ENCODE results near the gene EIF5B.

EIF5B gene

DNA sequence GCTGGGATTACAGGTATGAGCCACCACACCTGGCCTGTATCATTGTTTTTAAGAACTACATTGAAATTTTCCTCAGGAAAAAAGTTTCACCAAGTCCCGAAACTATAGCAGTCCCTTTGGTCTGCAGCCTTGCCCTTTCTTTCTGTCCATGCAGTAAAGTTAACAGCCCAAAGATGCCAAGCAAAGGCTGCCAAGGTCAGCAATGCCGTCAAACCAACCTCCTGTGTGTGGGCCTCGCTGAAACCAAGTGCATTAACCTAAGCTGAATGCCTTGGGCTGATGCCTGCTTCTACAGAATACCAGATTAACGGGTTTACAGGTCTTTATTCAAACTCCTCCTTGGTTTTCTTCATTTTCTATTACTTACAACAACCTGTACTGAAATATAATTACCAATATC lies 73.1 kb downstream of the EIF5B start:
- no peak overlapping the region for H3K4me3 ChIP-seq (ENCODE audit: insufficient read length, low read depth)
- no peaks in the 10 kb centered on the region for H3K4me1 ChIP-seq (ENCODE audit: insufficient read depth, insufficient read length)
- DNase-seq (ENCODE audit: low read depth, low spot score), result no peak
- H3K36me3 ChIP-seq (ENCODE audit: insufficient read depth, insufficient read length, low read length), result peaks cover 75% of the 10 kb centered on the region
- no peak overlapping the region for H3K9ac ChIP-seq (ENCODE audit: insufficient read length, low read depth)
- no peaks in the 10 kb centered on the region for H3K9me3 ChIP-seq (ENCODE audit: insufficient read depth, low read length)
- no peaks in the 10 kb centered on the region for H3K27me3 ChIP-seq (ENCODE audit: insufficient read depth, insufficient read length)
- TF ChIP-seq ZNF274 (IDR thresholded peaks at IDR 0.05; ENCODE audit: low read depth, low read length) (no peak), SUZ12 (IDR thresholded peaks at IDR 0.05; ENCODE audit: extremely low read depth, insufficient read depth, insufficient read length) (no peak), YY1 (IDR thresholded peaks at IDR 0.05; ENCODE audit: insufficient read depth, insufficient read length) (no peak)

DNA sequence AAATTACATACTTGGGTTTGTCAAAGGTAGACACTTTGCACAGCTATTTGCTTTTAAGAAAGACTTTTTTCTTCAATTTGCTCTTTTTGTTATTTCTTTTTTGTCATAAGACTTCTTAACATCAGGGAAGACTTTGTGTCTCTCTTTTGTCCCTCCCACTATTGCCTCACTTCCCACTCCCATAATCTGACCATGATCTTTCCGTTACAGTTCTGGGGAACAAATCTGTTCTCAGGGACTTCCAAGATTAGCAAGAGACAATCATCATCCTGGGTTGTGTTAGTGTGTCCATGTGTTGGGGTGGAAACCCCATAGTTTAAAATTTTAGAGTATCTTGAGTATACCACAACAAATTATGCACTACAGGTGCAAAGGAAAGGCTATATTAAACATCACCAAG lies 77.4 kb downstream of the EIF5B start:
- no peak for DNase-seq (ENCODE audit: low read depth, low spot score)
- Histone ChIP-seq H3K4me1 (ENCODE audit: insufficient read depth, insufficient read length) (no peaks in the 10 kb centered on the region), H3K4me3 (ENCODE audit: insufficient read length, low read depth) (no peak overlapping the region), H3K27me3 (ENCODE audit: insufficient read depth, insufficient read length) (no peaks in the 10 kb centered on the region), H3K9me3 (ENCODE audit: insufficient read depth, low read length) (no peaks in the 10 kb centered on the region), H3K36me3 (ENCODE audit: insufficient read depth, insufficient read length, low read length) (peaks cover 87% of the 10 kb centered on the region), H3K9ac (ENCODE audit: insufficient read length, low read depth) (no peak overlapping the region)
- TF ChIP-seq SUZ12 (IDR thresholded peaks at IDR 0.05; ENCODE audit: extremely low read depth, insufficient read depth, insufficient read length) (no peak), ZNF274 (IDR thresholded peaks at IDR 0.05; ENCODE audit: low read depth, low read length) (no peak), YY1 (IDR thresholded peaks at IDR 0.05; ENCODE audit: insufficient read depth, insufficient read length) (no peak)

DNA sequence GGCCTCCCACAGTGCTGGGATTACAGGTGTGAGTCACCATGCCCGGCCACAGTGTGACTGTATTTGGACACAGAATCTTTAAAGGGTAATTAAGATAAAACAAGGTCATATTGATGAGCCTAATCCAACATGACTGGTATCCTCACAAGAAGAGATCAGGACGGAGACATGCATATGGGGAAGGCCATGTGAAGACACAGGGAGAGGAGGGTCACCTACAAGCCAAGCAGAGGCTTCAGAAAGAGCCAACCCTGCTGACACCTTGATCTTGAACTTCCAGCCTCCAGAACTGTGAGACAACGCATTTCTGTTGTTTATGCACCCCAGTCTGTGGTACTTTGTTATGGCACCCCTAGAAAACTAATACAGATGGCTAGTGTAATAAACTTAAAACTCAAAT lies 80.2 kb downstream of the EIF5B start:
- no peak for TF ChIP-seq YY1 (IDR thresholded peaks at IDR 0.05; ENCODE audit: insufficient read depth, insufficient read length)
- no peak for TF ChIP-seq SUZ12 (IDR thresholded peaks at IDR 0.05; ENCODE audit: extremely low read depth, insufficient read depth, insufficient read length)
- no peak for TF ChIP-seq ZNF274 (IDR thresholded peaks at IDR 0.05; ENCODE audit: low read depth, low read length)
- DNase-seq (ENCODE audit: low read depth, low spot score), result no peak
- H3K27me3 ChIP-seq (ENCODE audit: insufficient read depth, insufficient read length), result no peaks in the 10 kb centered on the region
- H3K36me3 ChIP-seq (ENCODE audit: insufficient read depth, insufficient read length, low read length), result peaks cover 94% of the 10 kb centered on the region
- H3K4me3 ChIP-seq (ENCODE audit: insufficient read length, low read depth), result no peak overlapping the region
- no peaks in the 10 kb centered on the region for H3K4me1 ChIP-seq (ENCODE audit: insufficient read depth, insufficient read length)
- H3K9me3 ChIP-seq (ENCODE audit: insufficient read depth, low read length), result no peaks in the 10 kb centered on the region
- no peak overlapping the region for H3K9ac ChIP-seq (ENCODE audit: insufficient read length, low read depth)

DNA sequence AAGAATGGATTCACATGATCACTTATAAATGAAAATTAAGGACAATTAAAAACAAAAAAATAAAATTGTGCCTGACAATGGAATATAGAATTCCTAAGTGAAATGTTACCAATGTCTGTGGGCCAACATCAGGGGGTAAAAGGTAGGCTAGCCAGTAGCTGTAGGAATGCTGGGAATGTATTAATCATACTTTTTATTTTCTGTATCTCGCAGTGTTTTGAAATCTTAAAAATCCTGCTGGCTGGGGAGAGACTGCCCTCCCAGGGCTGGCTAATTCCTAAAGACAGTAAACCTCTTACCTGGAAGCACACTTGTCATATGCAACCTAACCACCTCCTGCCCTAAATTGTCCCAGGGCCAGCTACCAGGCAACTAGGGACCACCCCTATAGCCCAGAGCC lies 82.8 kb downstream of the EIF5B start:
- Histone ChIP-seq H3K4me3 (ENCODE audit: insufficient read length, low read depth) (no peak overlapping the region), H3K36me3 (ENCODE audit: insufficient read depth, insufficient read length, low read length) (peaks cover 93% of the 10 kb centered on the region), H3K9me3 (ENCODE audit: insufficient read depth, low read length) (no peaks in the 10 kb centered on the region), H3K27me3 (ENCODE audit: insufficient read depth, insufficient read length) (no peaks in the 10 kb centered on the region), H3K9ac (ENCODE audit: insufficient read length, low read depth) (no peak overlapping the region), H3K4me1 (ENCODE audit: insufficient read depth, insufficient read length) (no peaks in the 10 kb centered on the region)
- TF ChIP-seq YY1 (IDR thresholded peaks at IDR 0.05; ENCODE audit: insufficient read depth, insufficient read length) (no peak), SUZ12 (IDR thresholded peaks at IDR 0.05; ENCODE audit: extremely low read depth, insufficient read depth, insufficient read length) (no peak), ZNF274 (IDR thresholded peaks at IDR 0.05; ENCODE audit: low read depth, low read length) (no peak)
- no peak for DNase-seq (ENCODE audit: low read depth, low spot score)

DNA sequence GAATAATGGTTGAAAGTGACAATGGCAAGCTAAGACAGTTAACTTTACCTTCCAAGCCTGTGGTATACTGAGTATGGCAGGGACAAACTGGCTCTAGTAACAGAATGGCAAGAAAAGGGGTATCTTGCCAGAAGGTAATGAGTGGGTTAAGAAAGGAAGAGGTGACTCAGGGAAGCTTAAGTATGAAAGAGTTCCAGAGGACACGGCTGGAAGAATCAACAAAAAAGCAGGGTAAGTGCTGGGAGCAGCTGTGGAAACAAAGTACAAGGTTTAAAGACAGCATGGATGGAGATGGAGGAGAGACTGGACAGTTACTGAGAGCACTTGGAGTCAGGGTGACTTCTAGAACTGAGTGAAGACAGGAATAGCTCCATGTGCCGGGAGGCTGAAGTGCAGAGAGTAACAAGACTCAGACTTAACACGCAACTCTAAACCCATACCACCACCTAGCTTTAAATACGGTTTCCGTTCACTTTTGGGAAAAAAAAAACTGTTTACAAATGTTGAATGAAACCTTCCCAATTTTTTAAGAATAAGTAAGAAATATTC lies 83.6 kb downstream of the EIF5B start:
- DNase-seq (ENCODE audit: low read depth, low spot score), result no peak

DNA sequence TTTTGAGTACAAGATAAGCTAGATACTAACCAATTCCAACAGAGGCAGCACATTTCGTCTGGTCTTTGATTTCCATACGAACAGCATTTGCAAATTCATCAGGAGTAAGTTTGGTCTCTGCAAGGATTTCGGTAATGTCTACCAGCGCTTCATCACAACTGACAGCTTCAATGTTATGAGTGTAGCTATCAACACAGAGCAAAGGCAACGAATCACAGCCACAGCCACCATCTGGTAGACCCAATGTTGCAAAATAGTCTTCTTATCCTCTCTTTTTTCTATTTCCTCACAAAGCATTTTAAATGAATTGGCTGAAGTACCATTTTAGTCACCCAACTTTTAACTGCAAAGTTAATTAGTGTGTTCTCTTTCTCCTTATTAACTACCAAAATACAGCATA lies 84.3 kb downstream of the EIF5B start:
- no peaks in the 10 kb centered on the region for H3K4me1 ChIP-seq (ENCODE audit: insufficient read depth, insufficient read length)
- H3K27me3 ChIP-seq (ENCODE audit: insufficient read depth, insufficient read length), result no peaks in the 10 kb centered on the region
- H3K36me3 ChIP-seq (ENCODE audit: insufficient read depth, insufficient read length, low read length), result peaks cover 82% of the 10 kb centered on the region
- DNase-seq (ENCODE audit: low read depth, low spot score), result no peak
- no peak overlapping the region for H3K9ac ChIP-seq (ENCODE audit: insufficient read length, low read depth)
- TF ChIP-seq SUZ12 (IDR thresholded peaks at IDR 0.05; ENCODE audit: extremely low read depth, insufficient read depth, insufficient read length), result no peak
- no peak for TF ChIP-seq YY1 (IDR thresholded peaks at IDR 0.05; ENCODE audit: insufficient read depth, insufficient read length)
- no peak for TF ChIP-seq ZNF274 (IDR thresholded peaks at IDR 0.05; ENCODE audit: low read depth, low read length)
- H3K9me3 ChIP-seq (ENCODE audit: insufficient read depth, low read length), result no peaks in the 10 kb centered on the region
- no peak overlapping the region for H3K4me3 ChIP-seq (ENCODE audit: insufficient read length, low read depth)

More for the DNA sequence above, 83.6 kb downstream of the EIF5B start:
- TF ChIP-seq ZNF274 (IDR thresholded peaks at IDR 0.05; ENCODE audit: low read depth, low read length), result no peak
- no peak for TF ChIP-seq YY1 (IDR thresholded peaks at IDR 0.05; ENCODE audit: insufficient read depth, insufficient read length)
- no peak for TF ChIP-seq SUZ12 (IDR thresholded peaks at IDR 0.05; ENCODE audit: extremely low read depth, insufficient read depth, insufficient read length)
- Histone ChIP-seq H3K4me3 (ENCODE audit: insufficient read length, low read depth) (no peak overlapping the region), H3K9me3 (ENCODE audit: insufficient read depth, low read length) (no peaks in the 10 kb centered on the region), H3K36me3 (ENCODE audit: insufficient read depth, insufficient read length, low read length) (peaks cover 89% of the 10 kb centered on the region), H3K9ac (ENCODE audit: insufficient read length, low read depth) (no peak overlapping the region), H3K4me1 (ENCODE audit: insufficient read depth, insufficient read length) (no peaks in the 10 kb centered on the region), H3K27me3 (ENCODE audit: insufficient read depth, insufficient read length) (no peaks in the 10 kb centered on the region)

DNA sequence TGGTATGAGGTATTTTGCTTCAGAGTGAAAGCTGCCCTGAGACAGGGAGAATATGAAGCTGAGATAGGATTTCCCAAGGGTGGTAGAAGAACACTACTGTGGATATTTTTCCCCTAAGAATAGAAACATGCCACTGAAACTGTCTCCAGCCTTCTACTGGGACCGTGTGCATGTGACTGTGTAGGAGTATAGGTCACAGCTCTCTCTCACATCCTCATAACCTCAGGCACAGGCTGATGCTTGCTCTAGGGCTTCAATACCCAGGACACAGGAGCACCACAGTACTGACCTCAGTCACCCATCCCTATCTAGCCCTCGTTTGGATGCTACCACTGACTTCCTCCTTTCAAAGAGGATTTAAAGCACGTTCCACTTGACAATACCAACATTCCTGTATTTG lies 85.4 kb downstream of the EIF5B start:
- TF ChIP-seq SUZ12 (IDR thresholded peaks at IDR 0.05; ENCODE audit: extremely low read depth, insufficient read depth, insufficient read length), result no peak
- TF ChIP-seq YY1 (IDR thresholded peaks at IDR 0.05; ENCODE audit: insufficient read depth, insufficient read length), result no peak
- no peak for TF ChIP-seq ZNF274 (IDR thresholded peaks at IDR 0.05; ENCODE audit: low read depth, low read length)
- Histone ChIP-seq H3K9ac (ENCODE audit: insufficient read length, low read depth) (no peak overlapping the region), H3K36me3 (ENCODE audit: insufficient read depth, insufficient read length, low read length) (peaks cover 75% of the 10 kb centered on the region), H3K4me3 (ENCODE audit: insufficient read length, low read depth) (no peak overlapping the region), H3K9me3 (ENCODE audit: insufficient read depth, low read length) (no peaks in the 10 kb centered on the region), H3K4me1 (ENCODE audit: insufficient read depth, insufficient read length) (no peaks in the 10 kb centered on the region), H3K27me3 (ENCODE audit: insufficient read depth, insufficient read length) (no peaks in the 10 kb centered on the region)
- no peak for DNase-seq (ENCODE audit: low read depth, low spot score)

All from NT2/D1 (cell line).